Embryonic facial prominence (tissue), 1 donor: ENCODE data around the gene NTRK3.
"Not testable (repeated sequence)": the region's sequence is repeated elsewhere in the genome, so short reads cannot be mapped to it uniquely, and the experiment has no call there.

Experiments used
- DNase-seq: peaks from one replicate; pipeline ENCODE4 v3.0.0-alpha.2; 2016; ENCODE audit errors: extremely low spot score

Gene NTRK3

DNA sequence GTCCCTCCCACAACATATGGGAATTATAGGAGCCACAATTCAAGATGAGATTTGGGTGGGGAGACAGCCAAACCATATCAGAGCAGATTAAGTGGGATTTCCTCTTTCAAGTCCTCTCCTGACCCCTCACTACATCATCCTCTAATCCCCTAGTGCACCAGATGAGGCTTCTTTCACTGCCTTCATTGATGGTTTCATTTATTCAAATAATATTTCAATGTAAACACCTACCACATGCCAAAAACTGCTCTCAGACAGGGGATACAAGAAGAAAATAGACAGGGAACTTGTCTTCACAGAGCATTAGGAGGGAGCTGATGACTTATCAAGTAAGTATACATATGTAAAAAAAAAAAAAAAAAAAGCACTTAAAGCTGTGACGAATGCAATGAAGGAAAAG, 180.2 kb downstream of the NTRK3 start:
- no peak for DNase-seq

DNA sequence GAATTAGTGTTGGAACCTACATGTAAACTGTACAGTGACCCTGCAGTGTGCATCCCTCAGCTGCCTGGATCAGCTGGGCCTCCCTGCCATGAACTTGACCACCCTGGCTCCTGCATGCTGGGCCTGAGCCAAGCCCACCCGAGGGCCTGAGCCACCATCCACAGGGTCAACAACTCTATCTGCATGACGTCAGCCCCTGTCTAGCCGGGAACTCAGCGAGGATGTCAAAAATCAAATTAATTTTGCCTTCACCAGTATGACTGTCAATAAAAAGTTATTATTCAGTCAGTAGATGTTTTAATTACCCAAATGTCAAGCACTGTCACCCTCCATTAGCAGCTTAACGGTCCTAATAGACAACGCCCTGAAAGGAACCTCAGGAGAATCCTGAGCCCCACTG, 181.4 kb downstream of the NTRK3 start:
- no peak for DNase-seq

DNA sequence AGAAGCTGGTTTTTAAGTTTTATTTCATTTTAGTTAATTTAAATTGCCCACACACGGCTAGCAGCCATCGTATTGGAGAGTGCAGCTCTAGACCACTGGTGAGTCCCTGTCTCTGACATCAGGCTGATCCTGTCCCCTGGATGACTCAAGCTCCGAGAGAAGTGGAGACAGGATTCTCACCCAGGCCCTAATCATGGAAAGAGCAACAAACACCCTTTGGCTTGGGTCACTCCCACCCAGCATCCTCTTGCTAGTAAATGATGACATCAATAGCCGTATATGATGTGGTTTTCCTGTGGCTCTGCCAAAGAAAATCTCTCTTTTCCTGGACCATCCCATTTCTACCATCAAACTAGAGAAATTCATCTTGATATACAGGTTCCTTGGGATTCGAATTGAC, 182.2 kb downstream of the NTRK3 start:
- no peak for DNase-seq

DNA sequence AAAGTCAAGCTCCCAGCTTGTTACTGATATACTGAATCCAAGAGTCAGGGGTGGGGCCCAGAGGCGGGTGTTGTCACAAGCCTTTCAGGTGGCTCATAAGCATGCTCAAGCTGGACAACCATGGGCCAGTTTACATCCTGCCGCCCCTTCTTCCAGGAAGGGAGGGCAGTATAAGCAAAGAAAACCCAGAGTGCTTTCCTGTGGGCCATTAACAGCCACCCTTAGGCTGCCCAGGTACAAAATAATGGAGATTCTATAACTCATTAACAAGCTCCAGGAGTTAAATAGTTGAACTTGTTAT, 183.2 kb downstream of the NTRK3 start:
- no peak for DNase-seq

DNA sequence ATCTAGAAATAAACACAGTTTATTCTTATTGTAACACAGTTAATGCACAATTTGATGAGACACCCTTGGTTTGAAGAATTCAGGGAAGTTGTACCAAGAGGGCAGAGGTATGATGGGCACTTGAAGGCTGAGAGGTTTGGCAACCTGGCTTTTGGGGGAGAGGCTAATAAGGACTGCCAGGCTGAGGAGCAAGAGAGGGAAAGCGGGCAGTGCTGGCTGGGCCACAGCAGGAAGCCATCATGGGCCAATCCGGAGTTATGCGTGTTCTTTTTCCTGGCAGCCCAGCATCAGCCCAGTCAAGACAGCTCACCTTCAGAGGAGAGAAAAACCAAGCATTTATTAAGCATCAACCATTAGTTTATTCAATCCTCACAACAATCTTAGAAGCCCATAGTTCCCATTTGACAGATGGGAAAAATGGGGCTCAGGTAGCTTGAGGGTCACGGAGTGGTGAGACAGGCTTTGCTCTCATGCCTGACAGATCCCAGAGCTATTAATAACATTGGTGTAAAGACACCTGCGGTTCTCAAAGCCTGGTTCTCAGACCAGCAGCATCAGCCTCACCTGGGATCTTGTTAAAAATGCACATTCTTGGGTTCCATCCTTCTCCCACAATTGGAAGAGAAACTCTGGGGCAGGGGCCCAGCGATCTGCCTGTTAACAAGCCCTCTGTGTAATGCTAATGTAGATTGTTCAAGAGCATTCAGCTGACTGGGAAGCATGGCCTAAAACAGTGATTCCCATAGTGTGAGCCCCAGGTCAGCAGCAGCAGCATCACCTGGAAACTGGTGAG, 183.7 kb downstream of the NTRK3 start:
- no peak for DNase-seq

DNA sequence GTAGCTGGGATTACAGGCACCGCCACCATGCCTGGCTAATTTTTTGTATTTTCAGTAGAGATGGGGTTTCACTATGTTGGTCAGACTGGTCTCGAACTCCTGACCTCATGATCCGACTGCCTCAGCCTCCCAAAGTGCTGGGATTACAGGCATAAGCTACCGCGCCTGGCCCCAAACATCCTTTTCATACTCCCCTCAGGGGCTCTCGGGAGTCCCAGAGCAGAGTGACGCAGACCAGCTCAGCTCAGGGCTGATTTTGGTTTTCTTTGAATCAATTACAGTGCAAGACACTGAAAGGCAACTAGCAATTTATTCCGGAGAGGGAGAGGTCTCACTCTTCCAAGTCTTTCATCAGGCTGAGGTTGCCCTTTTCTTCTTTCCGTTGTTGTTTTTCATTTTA, 184.4 kb downstream of the NTRK3 start:
- DNase-seq = not testable (repeated sequence)

DNA sequence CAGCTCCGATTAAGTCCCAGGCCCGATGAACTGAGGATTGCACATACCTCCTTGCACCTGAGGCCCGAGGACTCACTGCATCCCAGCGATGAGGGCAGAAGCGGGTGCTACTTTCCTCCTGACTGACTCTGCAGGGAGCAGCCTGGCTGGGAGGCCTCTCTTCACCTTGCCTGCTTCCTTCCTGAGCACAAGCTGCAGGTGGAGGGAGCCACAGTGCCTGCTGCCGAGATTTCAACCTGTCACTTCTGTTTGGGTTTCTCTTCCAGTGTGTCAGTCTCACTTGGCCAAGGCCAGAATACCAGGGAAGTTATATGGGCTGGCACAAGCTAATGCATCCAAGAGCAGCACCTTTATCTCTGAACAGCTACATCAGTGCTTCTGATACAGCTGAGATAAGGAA, 185.4 kb downstream of the NTRK3 start:
- DNase-seq = no peak

DNA sequence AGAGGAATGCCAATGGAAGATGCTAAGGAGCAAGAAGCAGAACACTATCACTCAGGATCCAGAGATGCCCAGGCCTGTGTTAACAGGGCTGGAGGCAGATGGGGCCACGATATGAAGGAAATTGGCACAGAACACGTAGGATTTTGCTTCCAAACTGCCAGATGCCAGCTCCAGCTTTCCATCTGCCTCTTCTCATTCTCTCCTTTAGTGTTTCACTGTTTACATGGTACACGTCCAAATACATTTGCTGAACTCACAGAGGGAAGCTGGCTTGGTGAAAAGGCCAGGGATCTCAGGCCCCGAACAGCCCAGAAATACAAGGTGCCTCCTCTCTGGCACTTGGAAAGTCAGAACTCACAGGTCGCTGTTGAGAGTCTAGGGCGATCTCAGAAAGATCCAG, 187.0 kb downstream of the NTRK3 start:
- no peak for DNase-seq

DNA sequence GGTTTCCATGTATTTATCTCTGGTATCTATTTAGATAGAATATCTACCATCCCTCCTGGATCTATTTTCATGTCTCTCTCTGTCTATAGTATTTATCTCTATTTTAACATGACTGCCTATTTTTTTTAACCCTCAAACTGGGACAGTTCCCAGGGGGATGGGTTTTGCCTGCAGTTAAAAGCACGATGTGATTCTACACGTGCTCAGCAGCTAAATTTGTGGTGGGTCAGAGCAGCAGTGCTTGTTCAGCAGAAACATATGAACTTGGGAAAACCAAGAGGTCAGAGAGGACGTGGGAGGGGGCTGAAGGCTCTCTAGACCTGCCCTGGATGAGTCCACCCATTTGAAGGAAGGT, 189.2 kb downstream of the NTRK3 start:
- DNase-seq = no peak

DNA sequence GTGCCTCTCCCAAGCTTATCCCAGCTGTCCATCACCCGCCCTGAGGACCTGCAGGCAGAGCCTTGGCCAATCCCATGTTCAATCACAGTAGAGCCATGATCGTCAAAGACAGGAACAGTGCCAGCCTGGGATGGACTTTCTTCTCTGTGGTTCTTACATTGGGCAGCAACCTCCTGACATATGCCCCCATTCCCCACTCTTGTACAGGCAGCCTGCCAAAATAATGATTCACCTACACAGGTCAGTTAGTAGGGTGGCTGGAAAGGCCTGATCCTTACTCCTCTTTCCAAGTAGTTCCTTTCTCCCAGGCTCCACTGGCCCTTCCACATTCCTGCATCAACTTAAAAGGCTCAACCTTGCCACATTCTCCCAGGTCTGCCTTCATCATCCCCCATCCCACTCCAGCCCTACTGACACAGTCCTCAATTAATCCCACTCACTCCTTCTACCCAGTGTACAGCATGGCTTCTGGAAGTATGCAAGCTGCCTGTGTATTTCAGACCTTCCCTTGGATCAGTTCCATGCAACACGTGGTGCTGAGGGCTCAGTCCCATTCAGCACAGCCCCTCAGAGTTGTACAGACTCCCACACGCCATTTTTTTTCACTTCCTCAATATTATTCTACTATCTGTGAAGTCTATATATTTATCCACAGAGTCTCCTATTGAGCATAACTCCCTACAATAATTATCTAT, 189.8 kb downstream of the NTRK3 start:
- DNase-seq = no peak

DNA sequence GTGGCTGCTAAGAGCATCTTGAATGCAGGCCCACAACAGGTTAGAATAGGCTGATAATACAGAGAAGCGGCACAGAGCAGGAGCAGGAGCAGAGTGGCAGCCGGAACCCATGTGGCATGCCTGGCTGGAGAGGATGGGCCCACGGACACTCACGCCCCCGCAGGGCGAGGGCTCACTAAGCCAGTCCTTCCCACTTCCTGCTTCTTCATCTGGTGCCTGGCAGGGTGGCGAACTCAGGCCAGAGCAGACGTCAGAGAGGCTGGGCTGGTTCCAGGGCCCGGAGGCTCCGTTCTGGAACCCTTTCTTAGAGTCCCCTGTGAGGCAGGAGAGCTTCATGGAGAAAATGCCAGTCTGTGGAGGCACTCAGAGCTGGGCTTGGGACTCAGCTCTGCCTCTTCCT, 195.1 kb downstream of the NTRK3 start:
- DNase-seq = no peak

DNA sequence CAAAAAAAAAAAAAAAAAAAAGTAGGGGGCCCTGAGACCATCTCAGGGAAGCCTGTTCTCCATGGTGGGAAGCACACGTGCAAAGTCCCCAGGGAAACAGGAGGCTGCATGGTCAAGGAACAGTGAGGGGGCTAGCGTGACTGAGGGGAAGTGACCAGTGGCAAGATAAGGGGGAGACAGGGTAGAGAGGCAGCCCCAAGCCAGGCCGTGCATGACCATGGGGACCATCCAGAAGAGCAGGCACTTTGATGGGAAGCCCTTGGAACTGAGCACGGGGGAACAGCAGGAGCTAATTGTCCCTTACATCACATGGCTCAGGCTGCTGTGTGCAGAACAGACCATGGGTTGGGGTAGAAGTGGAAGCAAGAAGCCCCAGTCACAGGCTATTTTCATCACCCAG, 196.2 kb downstream of the NTRK3 start:
- DNase-seq = no peak

DNA sequence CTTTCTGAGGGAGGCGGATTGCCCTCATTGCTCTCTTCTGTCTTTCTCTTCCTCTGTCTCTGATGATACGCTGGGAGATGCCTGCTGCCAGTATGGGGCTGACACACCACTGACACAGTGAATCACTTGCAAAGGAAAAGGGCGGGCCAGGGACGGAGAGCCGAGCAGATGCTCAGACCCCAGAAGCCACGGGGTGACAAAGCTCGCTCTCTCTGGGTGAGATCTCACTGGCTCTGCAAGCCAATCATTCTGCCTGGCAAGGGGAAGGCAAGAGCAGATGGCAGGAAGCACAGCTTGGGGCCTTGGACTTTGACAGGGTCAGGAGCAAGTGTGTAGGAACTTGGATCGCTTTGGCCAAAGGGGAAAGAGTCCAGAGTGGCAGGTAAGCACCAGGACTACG, 198.7 kb downstream of the NTRK3 start:
- DNase-seq = no peak

DNA sequence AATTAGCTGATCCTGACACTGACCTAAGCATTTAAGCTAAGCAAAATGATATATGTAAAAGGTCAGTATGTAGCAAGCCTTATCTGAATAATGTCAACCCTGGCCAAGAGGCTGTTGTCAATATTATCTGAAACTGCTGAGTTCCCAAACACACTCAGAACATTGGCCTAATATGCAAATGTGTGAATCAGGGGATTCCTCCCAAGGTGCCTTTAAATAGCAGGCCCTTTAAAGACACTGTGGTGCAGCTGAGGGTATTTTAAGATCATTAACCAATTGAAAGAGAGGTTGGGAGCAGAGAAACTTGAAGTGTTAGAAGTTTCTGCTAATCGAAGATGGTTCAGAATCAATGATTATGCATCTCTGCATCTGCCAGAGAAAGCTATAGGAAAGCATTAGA, 207.0 kb downstream of the NTRK3 start:
- DNase-seq = no peak

DNA sequence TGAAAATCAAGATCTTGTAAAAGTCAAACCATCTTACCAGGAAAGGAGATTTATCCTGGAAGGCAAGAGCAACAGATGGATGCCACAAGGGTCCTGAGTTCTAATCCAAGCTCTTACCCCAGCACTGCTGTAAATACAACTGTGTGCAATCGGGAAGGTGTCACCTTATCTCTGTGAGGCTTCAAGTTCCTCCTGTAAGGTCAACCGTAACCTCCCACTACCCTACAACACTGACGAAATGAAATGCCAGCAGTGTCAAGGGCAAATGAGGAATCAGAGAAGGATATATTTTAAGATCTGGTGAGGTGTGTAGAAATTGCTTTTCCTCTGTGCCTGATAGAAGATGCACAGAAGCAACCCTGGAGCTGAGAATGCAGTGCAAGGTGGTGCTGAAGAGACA, 207.8 kb downstream of the NTRK3 start:
- DNase-seq = no peak

DNA sequence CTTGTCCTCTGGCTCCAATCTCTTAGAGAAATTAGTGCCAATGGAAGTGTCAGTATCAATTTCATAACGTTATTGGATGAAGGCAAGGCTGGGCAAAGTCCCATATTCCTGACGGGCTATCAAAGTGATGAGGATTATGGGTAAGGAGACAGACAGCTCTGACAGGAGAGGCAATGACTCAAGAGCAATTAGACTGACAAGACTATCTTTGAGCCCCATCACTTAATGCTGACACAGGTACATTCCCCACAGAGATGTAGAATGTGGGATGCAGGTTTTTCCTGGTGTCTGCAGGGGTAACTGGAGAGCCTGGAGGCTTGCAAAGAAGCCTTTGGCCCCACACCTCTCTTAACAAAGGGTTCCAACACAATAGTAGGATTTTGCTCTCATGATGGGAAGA, 208.3 kb downstream of the NTRK3 start:
- no peak for DNase-seq

DNA sequence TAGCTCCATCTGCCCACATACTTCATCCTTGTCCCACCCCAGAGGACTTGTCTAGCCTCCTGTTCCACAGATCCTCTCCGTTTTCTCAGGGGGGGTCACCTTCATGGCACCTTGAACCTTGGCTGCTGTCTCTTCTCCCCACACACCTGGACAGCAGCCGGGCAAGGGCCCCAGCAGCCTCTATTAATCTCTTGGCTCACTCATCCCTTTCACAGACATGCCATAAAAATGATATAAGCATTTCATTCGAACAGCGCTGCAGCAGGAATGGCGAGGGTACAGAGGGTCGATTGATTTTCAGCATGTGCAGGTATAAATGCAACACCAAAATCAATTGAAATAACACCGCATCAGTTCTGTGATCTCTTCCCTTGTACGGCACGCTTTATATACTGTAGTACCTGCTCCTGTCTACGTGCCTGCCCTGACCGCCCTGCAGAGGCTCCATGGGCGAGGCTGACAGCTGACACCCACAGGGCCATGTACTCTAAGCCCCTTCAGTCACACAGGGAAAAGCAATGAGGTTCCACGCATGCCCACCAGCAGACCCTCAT, 209.9 kb downstream of the NTRK3 start:
- DNase-seq = no peak

DNA sequence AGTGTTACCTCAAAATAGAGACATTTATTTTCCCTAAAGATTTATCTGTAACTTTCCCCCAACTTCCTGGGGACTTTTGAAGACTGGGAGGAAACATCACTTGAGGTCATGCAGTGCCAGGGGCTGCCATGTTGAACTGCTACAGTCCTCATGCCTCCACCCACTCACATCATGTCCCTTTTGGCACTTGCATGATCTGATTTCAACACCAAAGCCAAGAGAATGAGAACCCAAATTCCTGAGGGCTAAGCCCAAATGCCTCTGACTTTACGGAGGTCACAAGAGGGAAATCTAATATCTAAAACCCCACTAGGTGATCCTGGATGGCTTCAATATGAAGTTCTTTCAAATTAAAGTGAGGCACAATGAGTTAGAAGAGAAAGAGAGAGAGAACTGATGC, 213.1 kb downstream of the NTRK3 start:
- DNase-seq = no peak

DNA sequence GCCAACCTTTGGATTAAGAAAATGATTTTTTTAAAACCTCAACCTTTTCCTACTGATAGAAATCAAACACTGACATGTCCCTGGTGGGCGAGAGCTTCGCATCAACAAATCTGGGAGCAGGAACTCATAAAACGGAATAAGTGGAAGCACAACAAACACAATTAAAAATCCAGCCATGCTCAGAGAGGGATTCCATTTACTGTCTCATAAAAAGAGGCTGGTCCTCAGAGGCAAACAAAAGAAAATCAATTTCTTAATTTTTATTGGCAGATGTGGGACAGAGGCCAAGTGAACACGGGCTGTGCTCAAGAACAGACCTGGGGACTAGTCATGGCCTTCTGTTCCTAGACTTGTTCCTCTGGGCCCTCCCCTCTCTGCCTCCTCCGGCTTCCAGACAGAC, 214.5 kb downstream of the NTRK3 start:
- DNase-seq = no peak

DNA sequence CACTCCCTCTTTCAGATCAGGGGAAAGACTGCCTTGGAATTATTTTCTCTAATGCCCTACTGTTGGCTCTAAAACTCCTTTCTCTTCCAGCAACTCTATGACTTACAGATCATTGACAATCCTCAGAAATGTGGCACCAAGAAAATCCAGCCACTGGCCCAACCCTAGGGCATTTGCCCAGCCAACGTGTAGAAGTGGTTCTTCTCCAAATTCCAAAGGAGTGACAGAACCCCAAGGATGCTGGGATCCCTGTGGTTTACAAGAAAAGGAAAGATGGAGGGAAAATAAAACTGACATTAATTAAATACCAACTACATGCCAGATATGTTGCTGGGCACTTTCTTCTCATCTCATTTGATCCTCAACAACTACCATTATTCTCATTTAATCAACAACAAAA, 216.0 kb downstream of the NTRK3 start:
- DNase-seq = no peak

DNA sequence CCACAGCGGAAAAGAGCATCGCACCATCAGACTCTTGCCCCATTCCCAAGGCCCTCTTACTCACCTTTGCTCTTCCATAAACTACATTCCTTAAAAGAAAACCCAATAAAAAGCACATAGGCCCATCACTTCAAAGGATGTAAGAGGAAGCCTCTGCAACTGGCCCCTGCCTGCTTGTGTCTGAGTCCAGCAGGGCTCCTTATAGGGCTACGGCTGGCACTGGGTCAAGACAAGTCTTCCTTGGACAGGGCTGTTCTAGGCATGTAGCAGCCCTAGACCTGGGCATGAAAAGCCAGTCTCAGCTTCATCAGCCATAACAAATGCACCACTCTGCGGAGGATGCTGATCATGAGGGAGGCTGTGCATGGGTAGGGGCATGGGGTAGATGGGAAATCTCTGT, 218.3 kb downstream of the NTRK3 start:
- no peak for DNase-seq

DNA sequence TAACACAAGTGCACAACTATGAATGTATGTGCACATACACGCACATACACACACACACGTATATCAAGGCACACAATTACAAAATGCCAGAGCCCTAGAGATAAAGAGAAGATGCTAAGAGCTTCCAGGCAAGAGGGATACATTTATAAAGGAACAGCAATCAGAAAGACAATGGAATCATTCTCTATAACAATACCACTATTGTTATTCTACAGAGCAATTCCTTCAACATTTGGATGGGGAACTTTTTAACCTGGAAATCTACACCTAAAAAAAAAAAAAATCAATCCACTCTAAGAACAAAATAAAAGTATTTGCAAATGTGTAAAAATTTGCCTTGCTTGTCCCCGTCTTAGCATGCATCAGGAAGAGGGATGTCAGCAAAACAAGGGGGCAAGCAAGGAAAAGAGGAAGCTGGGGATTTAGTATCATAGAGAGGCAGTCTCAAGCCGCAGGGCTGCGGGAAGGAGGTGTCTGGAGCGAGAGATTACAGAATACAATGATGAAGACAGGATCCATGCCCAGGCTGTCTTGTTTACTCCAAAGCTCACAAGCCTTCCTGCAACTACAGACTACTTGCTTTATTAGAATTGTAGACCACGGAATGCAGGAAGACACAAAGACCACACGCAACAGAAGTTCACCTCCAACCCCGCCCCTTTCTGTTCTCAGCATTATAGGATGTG, 220.2 kb downstream of the NTRK3 start:
- DNase-seq = no peak

DNA sequence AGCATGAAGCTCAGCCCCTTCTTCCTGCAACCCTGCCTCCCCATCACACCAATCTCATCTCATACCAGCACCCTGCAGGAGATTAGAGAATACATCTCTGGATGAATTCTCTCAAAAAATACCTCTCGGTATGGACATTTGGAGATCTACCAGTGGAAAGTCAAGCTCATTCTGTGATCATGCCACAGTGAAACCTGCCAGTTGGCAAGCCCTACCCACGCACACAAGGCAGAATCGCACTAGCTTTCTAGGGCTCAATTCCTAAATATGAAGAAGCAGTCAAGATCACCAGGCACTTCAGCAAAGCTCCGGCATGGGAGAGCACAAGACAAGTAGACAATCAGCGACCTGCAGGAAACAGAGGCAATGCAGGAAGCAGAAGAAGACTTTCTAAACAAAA, 221.2 kb downstream of the NTRK3 start:
- no peak for DNase-seq
